HUES64 (cell line): ENCODE data around the gene HEPHL1.

ENCODE experiments used
- H3K27ac ChIP-seq: 2 replicates; pipeline ENCODE4 v1.7.0; 2013; ENCODE audit warnings: low read depth, low read length, inconsistent platforms
- H3K27me3 ChIP-seq: 2 replicates; pipeline ENCODE4 v1.6.1; 2013; ENCODE audit warnings: mild to moderate bottlenecking, low read length; ENCODE audit not compliant: insufficient read depth
- H3K36me3 ChIP-seq: 2 replicates; pipeline ENCODE4 v1.6.1; 2013; ENCODE audit warnings: mild to moderate bottlenecking, low read length; ENCODE audit not compliant: insufficient read depth
- H3K4me1 ChIP-seq: 2 replicates; pipeline ENCODE4 v1.6.1; 2013; ENCODE audit warnings: mild to moderate bottlenecking, low read length, moderate library complexity; ENCODE audit not compliant: insufficient read depth
- H3K4me3 ChIP-seq: 2 replicates; pipeline ENCODE4 v1.5.1; 2013; ENCODE audit warnings: mild to moderate bottlenecking, low read length, moderate library complexity
- H3K9ac ChIP-seq: 2 replicates; pipeline ENCODE4 v1.6.1; 2013; ENCODE audit warnings: mild to moderate bottlenecking, low read depth, low read length
- H3K9me3 ChIP-seq: 2 replicates; pipeline ENCODE4 v1.6.1; 2013; ENCODE audit warnings: low read depth, low read length; ENCODE audit not compliant: insufficient read depth
- WGBS: fragments of 150-250, 120-280 bp; methylation state at CpG from one replicate; pipeline ENCODE4 v1.1.7; 2013; ENCODE audit warnings: missing lambda C conversion rate; 5-methylcytosine and 5-hydroxymethylcytosine counted together

The HEPHL1 gene

DNA sequence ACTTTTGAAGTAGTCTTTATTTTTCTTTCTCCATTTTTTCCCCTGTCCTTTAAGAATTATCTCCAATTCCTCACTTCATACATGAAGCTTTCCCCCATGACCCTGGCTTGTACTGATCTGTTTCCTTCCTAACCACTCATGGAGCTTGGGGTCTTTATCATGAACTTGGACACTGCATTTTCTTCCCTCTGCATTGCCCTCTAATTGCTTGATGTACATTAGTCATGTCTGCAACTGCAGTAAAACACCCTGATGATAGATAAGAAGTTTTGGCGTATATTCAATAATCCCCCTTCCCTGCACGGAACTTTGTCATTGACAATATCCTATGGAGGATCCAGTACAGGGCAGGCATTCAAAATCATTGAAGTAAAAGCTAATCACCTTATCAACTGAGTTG is 3.4 kb downstream of the HEPHL1 start:
- Histone ChIP-seq H3K4me3 (no peak overlapping the region), H3K27ac (no peak overlapping the region), H3K36me3 (no peaks in the 10 kb centered on the region), H3K9ac (no peak overlapping the region), H3K9me3 (no peaks in the 10 kb centered on the region), H3K4me1 (no peaks in the 10 kb centered on the region), H3K27me3 (no peaks in the 10 kb centered on the region)
- 94% methylated on average over 2 of the region's 2 CpGs for WGBS

DNA sequence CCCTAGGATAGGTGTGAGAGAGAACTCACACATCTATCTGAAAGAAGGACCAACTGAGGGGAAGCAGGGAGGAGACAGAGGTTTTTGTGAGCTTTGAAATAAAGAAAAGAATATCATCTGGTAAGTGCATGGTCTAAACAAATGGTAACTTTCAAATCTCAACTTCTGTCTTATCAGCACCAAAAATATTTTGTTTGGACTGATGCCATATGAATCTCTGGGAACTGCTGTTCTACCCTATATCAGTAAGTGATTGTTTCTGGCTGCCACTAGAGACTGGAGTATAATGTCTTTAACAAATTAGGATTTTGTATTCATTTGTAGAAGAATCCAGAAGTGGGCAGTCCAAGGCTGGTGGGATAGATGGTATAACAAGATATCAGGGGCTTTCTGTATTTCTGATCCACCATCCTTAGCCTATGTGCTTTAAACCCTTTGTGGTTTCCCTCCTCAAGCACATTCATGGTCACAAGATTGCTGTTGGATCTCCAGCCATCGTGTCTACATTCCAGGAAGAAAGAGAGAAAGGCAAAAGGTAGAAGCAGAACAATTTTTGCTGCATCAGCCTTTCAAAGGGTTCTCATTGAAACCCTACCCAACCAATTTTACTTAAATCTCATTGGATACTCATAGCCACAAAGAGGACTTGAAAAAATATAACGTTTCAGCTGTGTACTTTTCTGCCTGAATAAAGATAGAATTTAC is 4.7 kb downstream of the HEPHL1 start:
- no peaks in the 10 kb centered on the region for H3K4me1 ChIP-seq
- 71% methylated on average over 2 of the region's 2 CpGs for WGBS

DNA sequence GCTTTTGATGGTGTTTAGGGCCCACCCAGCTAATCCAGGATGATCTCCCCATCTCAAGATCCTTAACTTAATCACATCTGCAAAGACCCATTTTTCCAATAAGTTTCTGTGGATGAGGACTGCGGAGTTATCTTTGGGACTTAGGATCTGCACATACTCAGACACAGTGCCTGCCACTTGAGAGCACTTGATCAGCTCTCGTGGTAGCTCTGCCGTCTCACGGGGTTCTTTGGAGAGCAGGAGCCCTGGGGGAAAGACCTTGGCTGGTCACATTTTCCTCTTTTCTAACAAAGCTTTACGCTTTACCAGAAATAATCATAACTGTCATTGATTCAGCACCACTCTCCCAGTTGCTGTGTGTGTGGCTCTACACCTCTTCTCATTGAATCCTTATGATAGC is 6.1 kb downstream of the HEPHL1 start:
- Histone ChIP-seq H3K4me3 (no peak overlapping the region), H3K4me1 (no peaks in the 10 kb centered on the region), H3K36me3 (no peaks in the 10 kb centered on the region), H3K27me3 (no peaks in the 10 kb centered on the region), H3K27ac (no peak overlapping the region), H3K9ac (no peak overlapping the region), H3K9me3 (no peaks in the 10 kb centered on the region)
- 95% methylated on average over 5 of the region's 5 CpGs for WGBS

More for the DNA sequence above, 4.7 kb downstream of the HEPHL1 start:
- H3K4me3 ChIP-seq, result no peak overlapping the region
- H3K27ac ChIP-seq, result no peak overlapping the region
- H3K9ac ChIP-seq, result no peak overlapping the region
- H3K36me3 ChIP-seq, result no peaks in the 10 kb centered on the region
- no peaks in the 10 kb centered on the region for H3K9me3 ChIP-seq
- no peaks in the 10 kb centered on the region for H3K27me3 ChIP-seq

DNA sequence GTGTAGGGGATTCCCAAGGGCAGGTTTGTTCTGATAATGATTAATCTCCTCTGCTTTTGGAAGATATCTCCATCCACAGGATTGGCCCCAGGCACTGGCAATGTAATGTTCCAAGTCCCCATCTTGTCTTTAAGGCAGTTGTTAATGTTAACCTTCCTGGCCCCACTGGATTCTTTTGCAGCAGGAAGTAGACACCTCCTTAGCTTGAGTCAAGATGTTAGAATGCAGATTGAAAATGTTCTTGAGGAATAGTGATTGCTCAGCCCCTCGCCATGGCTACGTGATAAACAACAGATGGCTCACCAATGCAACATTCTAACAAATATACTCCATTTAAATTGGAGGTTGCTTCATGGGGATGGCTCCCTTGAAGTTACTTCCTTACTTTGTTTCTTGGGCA is 7.3 kb downstream of the HEPHL1 start:
- Histone ChIP-seq H3K36me3 (no peaks in the 10 kb centered on the region), H3K4me1 (no peaks in the 10 kb centered on the region), H3K4me3 (no peak overlapping the region), H3K27me3 (no peaks in the 10 kb centered on the region), H3K9ac (no peak overlapping the region), H3K27ac (no peak overlapping the region), H3K9me3 (no peaks in the 10 kb centered on the region)
- WGBS, result 93% methylated on average over 2 of the region's 2 CpGs

DNA sequence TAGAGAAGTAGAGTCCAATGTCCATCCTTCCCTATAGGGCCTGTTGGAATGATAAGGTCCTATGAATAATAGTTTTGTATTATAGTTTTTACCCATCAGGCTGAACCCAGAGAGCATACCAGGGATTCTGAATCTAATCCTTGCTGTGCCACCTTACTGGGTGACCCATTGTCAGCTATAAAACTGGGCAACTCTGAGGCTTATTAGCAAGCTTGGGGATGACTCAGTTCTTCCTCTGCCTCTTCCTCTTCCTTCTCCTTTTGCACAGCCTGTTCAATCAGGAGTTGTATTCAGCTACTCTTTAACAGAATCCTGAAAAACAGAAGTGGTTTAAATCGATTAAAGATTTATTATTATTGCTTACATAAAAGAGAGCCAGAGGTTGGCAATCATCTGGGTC is 8.9 kb downstream of the HEPHL1 start:
- H3K4me3 ChIP-seq, result no peak overlapping the region
- H3K36me3 ChIP-seq, result no peaks in the 10 kb centered on the region
- no peaks in the 10 kb centered on the region for H3K9me3 ChIP-seq
- 88% methylated on average over 1 of the region's 1 CpG for WGBS
- no peaks in the 10 kb centered on the region for H3K4me1 ChIP-seq
- no peaks in the 10 kb centered on the region for H3K27me3 ChIP-seq
- H3K27ac ChIP-seq, result no peak overlapping the region
- H3K9ac ChIP-seq, result no peak overlapping the region

DNA sequence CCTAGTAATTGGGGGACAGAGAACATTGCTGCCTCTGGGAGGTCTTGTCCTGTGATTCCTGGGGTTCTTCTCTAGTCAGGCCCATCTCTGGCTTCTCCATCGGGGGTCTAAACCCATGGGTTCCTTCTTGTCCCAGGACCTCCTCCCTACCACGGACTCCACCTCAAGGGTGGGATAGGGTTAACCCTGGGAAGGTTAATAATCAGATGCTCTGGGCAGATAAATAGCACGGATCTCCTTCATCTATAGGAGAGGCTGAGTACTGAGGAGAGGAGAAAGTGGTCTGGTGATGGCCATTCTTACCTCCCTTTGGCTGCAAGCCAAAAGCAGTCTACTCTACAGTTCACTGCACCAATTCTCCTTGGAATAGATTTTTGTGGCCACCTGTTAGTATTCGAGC is 10.5 kb downstream of the HEPHL1 start:
- H3K27ac ChIP-seq, result no peak overlapping the region
- no peaks in the 10 kb centered on the region for H3K4me1 ChIP-seq
- WGBS, result 91% methylated on average over 3 of the region's 4 CpGs
- no peak overlapping the region for H3K4me3 ChIP-seq
- no peaks in the 10 kb centered on the region for H3K27me3 ChIP-seq
- no peaks in the 10 kb centered on the region for H3K36me3 ChIP-seq
- peaks cover 3% of the 10 kb centered on the region; the same call in 1 of the 2 replicates for H3K9me3 ChIP-seq
- no peak overlapping the region for H3K9ac ChIP-seq

DNA sequence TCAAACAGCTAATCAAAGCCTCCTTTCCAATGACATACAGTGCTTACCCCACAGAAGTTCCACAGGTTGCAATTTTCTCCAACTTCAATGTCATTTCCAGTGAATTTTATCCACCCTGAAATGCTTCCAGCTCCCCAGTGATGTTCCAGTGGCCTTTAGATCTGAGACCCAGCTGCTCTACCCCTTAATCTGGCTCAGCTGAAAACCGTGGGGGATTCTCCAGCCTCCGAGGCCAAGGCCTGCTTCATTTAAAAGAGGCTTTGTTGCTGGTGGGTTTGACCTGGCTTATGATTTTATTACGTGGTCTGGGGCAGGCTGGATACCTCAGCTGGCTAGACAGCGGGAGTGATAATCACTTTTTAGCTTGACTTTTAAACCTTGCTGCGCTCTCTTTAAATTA is 10.9 kb downstream of the HEPHL1 start:
- no peak overlapping the region for H3K9ac ChIP-seq
- no peaks in the 10 kb centered on the region for H3K27me3 ChIP-seq
- H3K4me3 ChIP-seq, result no peak overlapping the region
- H3K27ac ChIP-seq, result no peak overlapping the region
- H3K4me1 ChIP-seq, result no peaks in the 10 kb centered on the region
- peaks cover 3% of the 10 kb centered on the region; the same call in 1 of the 2 replicates for H3K9me3 ChIP-seq
- H3K36me3 ChIP-seq, result no peaks in the 10 kb centered on the region
- 89% methylated on average over 5 of the region's 5 CpGs for WGBS

DNA sequence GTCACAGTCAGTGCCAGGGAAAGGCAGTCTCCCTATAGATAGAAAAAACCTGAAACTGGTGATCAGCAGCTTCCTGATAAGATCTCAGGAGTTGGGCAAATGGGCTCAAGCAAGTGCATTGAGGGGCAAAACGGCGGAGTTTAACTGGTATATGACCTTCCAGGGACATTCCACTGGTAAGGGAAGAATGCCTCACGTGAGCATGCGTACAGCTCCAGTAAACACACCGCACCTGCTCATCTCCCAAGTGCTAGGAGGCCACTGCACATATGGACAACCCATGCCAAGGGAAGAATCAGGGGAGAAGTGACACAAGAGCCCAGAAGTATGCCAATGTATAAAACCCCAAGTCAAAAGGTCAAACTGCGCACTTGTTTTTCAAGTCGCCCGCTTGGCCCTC is 11.6 kb downstream of the HEPHL1 start:
- Histone ChIP-seq H3K27me3 (no peaks in the 10 kb centered on the region), H3K4me1 (no peaks in the 10 kb centered on the region), H3K27ac (no peak overlapping the region), H3K9me3 (peaks cover 3% of the 10 kb centered on the region; the same call in 1 of the 2 replicates), H3K4me3 (no peak overlapping the region), H3K36me3 (no peaks in the 10 kb centered on the region), H3K9ac (no peak overlapping the region)
- 89% methylated on average over 8 of the region's 8 CpGs for WGBS

DNA sequence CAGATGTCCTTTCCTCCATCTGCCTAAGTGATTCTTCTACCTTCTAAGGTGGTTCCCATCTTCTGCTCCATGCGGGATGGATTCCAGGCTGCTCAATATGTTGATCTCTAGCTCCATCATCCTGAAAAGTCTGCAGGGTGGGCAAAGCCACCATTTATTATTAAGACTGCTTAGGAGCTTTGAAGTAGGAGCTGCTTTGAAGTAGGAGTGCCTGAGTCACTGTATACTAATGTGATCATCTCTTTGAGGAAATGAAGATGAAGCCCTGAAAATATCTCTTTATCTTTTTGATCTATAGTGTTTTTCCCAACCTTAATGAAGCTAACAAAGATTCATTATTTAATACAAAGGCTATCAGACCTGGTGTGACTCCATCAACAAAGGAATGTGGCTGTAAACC is 13.1 kb downstream of the HEPHL1 start:
- Histone ChIP-seq H3K27ac (no peak overlapping the region), H3K4me3 (no peak overlapping the region), H3K9ac (no peak overlapping the region), H3K4me1 (no peaks in the 10 kb centered on the region), H3K36me3 (no peaks in the 10 kb centered on the region), H3K27me3 (no peaks in the 10 kb centered on the region), H3K9me3 (peaks cover 3% of the 10 kb centered on the region; the same call in 1 of the 2 replicates)
- WGBS, result 73% methylated on average over 1 of the region's 1 CpG

DNA sequence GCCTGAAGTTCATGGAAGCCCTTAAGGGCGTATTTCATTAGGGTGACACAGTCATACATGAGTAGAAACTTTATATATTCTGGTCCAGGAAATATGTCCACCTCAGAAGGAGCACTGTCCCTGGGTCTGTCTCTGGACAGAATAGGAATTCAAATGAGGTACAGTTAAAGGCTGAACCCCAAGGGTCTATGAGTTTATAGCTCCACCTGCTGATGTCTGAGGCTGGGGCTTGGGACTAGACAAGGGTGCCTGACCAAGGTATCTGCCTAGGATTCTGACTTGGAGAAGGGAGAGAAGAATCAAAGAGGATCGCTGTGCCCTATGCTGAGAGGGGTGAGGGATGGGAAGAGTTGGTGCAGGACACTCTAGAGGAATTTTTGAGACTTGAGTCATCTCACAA is 14.9 kb downstream of the HEPHL1 start:
- H3K4me3 ChIP-seq, result no peak overlapping the region
- H3K9me3 ChIP-seq, result peaks cover 3% of the 10 kb centered on the region; the same call in 1 of the 2 replicates
- H3K9ac ChIP-seq, result no peak overlapping the region
- H3K27ac ChIP-seq, result no peak overlapping the region
- H3K4me1 ChIP-seq, result no peaks in the 10 kb centered on the region
- 91% methylated on average over 2 of the region's 2 CpGs for whole genome bisulfite sequencing
- no peaks in the 10 kb centered on the region for H3K36me3 ChIP-seq
- H3K27me3 ChIP-seq, result no peaks in the 10 kb centered on the region

DNA sequence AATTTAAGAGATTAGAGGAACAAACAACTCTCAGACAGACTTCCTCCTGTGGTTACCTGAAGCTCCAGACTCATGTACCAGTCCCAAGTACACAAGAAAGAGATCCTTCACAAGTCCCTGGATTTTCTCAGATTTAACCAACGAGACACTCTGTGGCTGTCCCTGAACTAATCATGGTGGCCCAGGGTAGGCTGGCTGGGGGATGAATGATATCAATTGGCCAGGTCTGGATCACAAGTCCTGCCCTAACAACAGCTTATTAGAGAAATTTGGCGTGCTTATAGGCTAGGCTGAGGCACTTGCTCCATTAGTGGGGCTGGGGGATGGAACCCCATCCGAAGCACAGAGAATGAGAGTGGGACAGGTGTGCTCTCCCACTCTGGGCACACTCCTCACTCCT is 22.1 kb downstream of the HEPHL1 start:
- H3K27me3 ChIP-seq, result no peaks in the 10 kb centered on the region
- no peaks in the 10 kb centered on the region for H3K9me3 ChIP-seq
- H3K27ac ChIP-seq, result no peak overlapping the region
- H3K4me1 ChIP-seq, result no peaks in the 10 kb centered on the region
- H3K4me3 ChIP-seq, result no peak overlapping the region
- H3K9ac ChIP-seq, result no peak overlapping the region
- 85% methylated on average over 3 of the region's 3 CpGs for WGBS
- H3K36me3 ChIP-seq, result no peaks in the 10 kb centered on the region

DNA sequence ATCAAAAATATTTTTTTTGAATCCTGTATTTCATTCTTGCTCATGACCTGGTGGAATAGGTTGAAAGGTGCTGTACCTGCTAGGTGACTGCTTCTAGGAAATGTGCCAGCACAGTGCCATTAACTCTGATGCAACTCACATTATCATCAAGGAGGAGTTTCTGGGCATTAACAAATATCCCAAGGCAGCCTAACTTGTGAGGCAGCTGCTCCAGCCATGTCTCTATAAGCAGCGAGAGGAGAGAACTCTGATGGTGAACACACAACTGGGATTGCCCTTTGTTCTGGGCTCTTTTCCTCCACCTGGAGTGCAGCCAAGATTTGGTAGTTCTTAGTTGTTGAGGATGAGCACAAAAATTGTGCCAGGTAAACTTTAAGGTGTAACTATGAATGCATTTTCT is 25.6 kb downstream of the HEPHL1 start:
- H3K4me1 ChIP-seq, result no peaks in the 10 kb centered on the region
- H3K9me3 ChIP-seq, result no peaks in the 10 kb centered on the region
- no peaks in the 10 kb centered on the region for H3K36me3 ChIP-seq
- H3K27me3 ChIP-seq, result no peaks in the 10 kb centered on the region
- H3K27ac ChIP-seq, result no peak overlapping the region
- 94% methylated on average over 1 of the region's 1 CpG for WGBS
- no peak overlapping the region for H3K9ac ChIP-seq
- H3K4me3 ChIP-seq, result no peak overlapping the region
